PC-9 (cell line): ENCODE measurements around the gene TCL1B.
"Not testable (repeated sequence)": the region's sequence is repeated elsewhere in the genome, so short reads cannot be mapped to it uniquely, and the experiment has no call there.

Experiments
- CTCF ChIP-seq: fragments of 200-600 bp; sonication (generic); conservative IDR thresholded peaks from 2 replicates; pipeline ENCODE4 v1.6.1; 2017; ENCODE audit warnings: mixed run types, antibody characterized with exemption, mild to moderate bottlenecking, moderate library complexity
- EZH2 ChIP-seq: fragments of 200-600 bp; sonication (generic); IDR thresholded peaks from 2 replicates; pipeline ENCODE4 v1.8.0; 2017; ENCODE audit warnings: antibody characterized with exemption, low read depth

- TF ChIP-seq EZH2, CTCF: not testable (repeated sequence)
These were observed 43.3 kb downstream of the TCL1B start for GRCh38 chr14:95729402-95730028.
